ENCODE data around the gene CMPK2. TPM values are rescaled to one million over a fixed set of nuclear protein-coding genes. Genes with fewer than 3 reads are reported as not detected.

CMPK2 gene
- total RNA-seq, 1 experiment from 2014 or later = 0.52 TPM

DNA sequence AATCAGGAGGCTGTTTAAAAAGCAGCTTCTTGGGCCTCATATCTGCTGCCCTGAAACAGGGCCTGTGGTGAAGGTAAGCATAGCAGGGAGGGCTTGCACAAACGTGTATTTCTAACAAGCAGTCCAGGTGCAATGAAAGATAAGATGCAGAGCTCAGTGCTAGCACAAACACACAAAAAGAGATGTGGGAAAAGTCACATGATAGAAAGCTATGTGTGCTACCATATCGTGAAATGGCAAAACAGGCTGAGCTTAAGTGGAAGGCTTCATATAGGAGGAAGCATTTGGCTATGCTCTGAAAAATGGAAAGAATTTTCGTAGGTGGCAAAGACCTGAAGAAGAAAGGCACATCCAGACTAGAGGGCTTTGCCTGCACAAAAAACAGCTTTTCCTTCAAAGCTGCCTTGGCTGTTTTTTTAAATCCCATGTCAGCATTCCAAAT is 22.1 kb upstream of the CMPK2 start:
- intact Hi-C loops (cut with micrococcal nuclease; ENCODE audit: unreplicated experiment) = no loop called here
- H3K27ac Mint-ChIP-seq (ENCODE audit: unreplicated experiment) = no peak overlapping the region

GRCh38 chr2:6885968-6886367 is 20.3 kb upstream of the CMPK2 start:
- Histone ChIP-seq H3K36me3 (ENCODE audit: control insufficient read depth, insufficient read depth, low read length) (no peaks in the 10 kb centered on the region), H3K27me3 (replicated peaks; ENCODE audit: control insufficient read depth, insufficient read depth, low read length) (no peaks in the 10 kb centered on the region), H3K9me3 (no peaks in the 10 kb centered on the region), H3K4me1 (no peaks in the 10 kb centered on the region), H3K4me3 (ENCODE audit: low read depth, low read length) (no peak overlapping the region)
- H3K27ac Mint-ChIP-seq (ENCODE audit: unreplicated experiment) = no peak overlapping the region
- H3K36me3 Mint-ChIP-seq (ENCODE audit: insufficient read depth, unreplicated experiment) = no peaks in the 10 kb centered on the region
- H3K27me3 Mint-ChIP-seq (ENCODE audit: insufficient read depth, unreplicated experiment) = peaks cover 2% of the 10 kb centered on the region
- intact Hi-C loops (cut with micrococcal nuclease; ENCODE audit: unreplicated experiment) = no loop called here
- H3K4me3 Mint-ChIP-seq (ENCODE audit: unreplicated experiment) = no peak overlapping the region
- no peak for DNase-seq
- ChIA-PET CTCF (no interaction called here), POLR2A (no interaction called here)
- BruUV-seq (replicated peaks) = no TSS peak
- peaks cover 10% of the 10 kb centered on the region for H3K9me3 Mint-ChIP-seq (ENCODE audit: unreplicated experiment)
- H3K4me1 Mint-ChIP-seq (ENCODE audit: low read depth, unreplicated experiment) = no peaks in the 10 kb centered on the region
- TF ChIP-seq, protein P1, sequence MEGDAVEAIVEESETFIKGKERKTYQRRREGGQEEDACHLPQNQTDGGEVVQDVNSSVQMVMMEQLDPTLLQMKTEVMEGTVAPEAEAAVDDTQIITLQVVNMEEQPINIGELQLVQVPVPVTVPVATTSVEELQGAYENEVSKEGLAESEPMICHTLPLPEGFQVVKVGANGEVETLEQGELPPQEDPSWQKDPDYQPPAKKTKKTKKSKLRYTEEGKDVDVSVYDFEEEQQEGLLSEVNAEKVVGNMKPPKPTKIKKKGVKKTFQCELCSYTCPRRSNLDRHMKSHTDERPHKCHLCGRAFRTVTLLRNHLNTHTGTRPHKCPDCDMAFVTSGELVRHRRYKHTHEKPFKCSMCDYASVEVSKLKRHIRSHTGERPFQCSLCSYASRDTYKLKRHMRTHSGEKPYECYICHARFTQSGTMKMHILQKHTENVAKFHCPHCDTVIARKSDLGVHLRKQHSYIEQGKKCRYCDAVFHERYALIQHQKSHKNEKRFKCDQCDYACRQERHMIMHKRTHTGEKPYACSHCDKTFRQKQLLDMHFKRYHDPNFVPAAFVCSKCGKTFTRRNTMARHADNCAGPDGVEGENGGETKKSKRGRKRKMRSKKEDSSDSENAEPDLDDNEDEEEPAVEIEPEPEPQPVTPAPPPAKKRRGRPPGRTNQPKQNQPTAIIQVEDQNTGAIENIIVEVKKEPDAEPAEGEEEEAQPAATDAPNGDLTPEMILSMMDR (IDR thresholded peaks at IDR 0.05; ENCODE audit: insufficient read depth in 1 of 2, low read depth in 1 of 2, low read length in 1 of 2, severe bottlenecking in 1 of 2, unreplicated experiment in 1 of 2) = no peak

More for the DNA sequence above, 22.1 kb upstream of the CMPK2 start:
- TF ChIP-seq, protein P1 (IDR thresholded peaks at IDR 0.05; ENCODE audit: insufficient read depth in 1 of 2, low read depth in 1 of 2, low read length in 1 of 2, severe bottlenecking in 1 of 2, unreplicated experiment in 1 of 2) = no peak
- Histone ChIP-seq H3K36me3 (ENCODE audit: control insufficient read depth, insufficient read depth, low read length) (no peaks in the 10 kb centered on the region), H3K4me1 (no peaks in the 10 kb centered on the region), H3K27me3 (replicated peaks; ENCODE audit: control insufficient read depth, insufficient read depth, low read length) (no peaks in the 10 kb centered on the region), H3K4me3 (ENCODE audit: low read depth, low read length) (no peak overlapping the region), H3K9me3 (no peaks in the 10 kb centered on the region)
- no peak for DNase-seq
- ChIA-PET POLR2A (no interaction called here), CTCF (no interaction called here)
- Mint-ChIP-seq H3K36me3 (ENCODE audit: insufficient read depth, unreplicated experiment) (no peaks in the 10 kb centered on the region), H3K9me3 (ENCODE audit: unreplicated experiment) (peaks cover 10% of the 10 kb centered on the region), H3K4me1 (ENCODE audit: low read depth, unreplicated experiment) (no peaks in the 10 kb centered on the region), H3K4me3 (ENCODE audit: unreplicated experiment) (no peak overlapping the region), H3K27me3 (ENCODE audit: insufficient read depth, unreplicated experiment) (peaks cover 2% of the 10 kb centered on the region)
- BruUV-seq (replicated peaks) = no TSS peak

GRCh38 chr2:6885551-6885950 is 19.8 kb upstream of the CMPK2 start:
- H3K36me3 ChIP-seq (ENCODE audit: control insufficient read depth, insufficient read depth, low read length) = no peaks in the 10 kb centered on the region
- H3K36me3 Mint-ChIP-seq (ENCODE audit: insufficient read depth, unreplicated experiment) = no peaks in the 10 kb centered on the region
- H3K9me3 ChIP-seq = no peaks in the 10 kb centered on the region
- no peak overlapping the region for H3K4me3 ChIP-seq (ENCODE audit: low read depth, low read length)
- peaks cover 2% of the 10 kb centered on the region for H3K27me3 Mint-ChIP-seq (ENCODE audit: insufficient read depth, unreplicated experiment)
- DNase-seq = no peak
- ChIA-PET CTCF (no interaction called here), POLR2A (no interaction called here)
- no peaks in the 10 kb centered on the region for H3K4me1 ChIP-seq
- H3K27me3 ChIP-seq (replicated peaks; ENCODE audit: control insufficient read depth, insufficient read depth, low read length) = no peaks in the 10 kb centered on the region
- intact Hi-C loops (cut with micrococcal nuclease; ENCODE audit: unreplicated experiment) = no loop called here
- TF ChIP-seq, protein P1 (IDR thresholded peaks at IDR 0.05; ENCODE audit: insufficient read depth in 1 of 2, low read depth in 1 of 2, low read length in 1 of 2, severe bottlenecking in 1 of 2, unreplicated experiment in 1 of 2) = no peak
- H3K4me3 Mint-ChIP-seq (ENCODE audit: unreplicated experiment) = no peak overlapping the region
- BruUV-seq (replicated peaks) = no TSS peak
- no peaks in the 10 kb centered on the region for H3K4me1 Mint-ChIP-seq (ENCODE audit: low read depth, unreplicated experiment)
- H3K9me3 Mint-ChIP-seq (ENCODE audit: unreplicated experiment) = peaks cover 10% of the 10 kb centered on the region
- H3K27ac Mint-ChIP-seq (ENCODE audit: unreplicated experiment) = no peak overlapping the region

All from Caco-2 (cell line).